IPS-NIHi11 (cell line): Measurements from ENCODE around the gene FAM107B.
"Not testable (repeated sequence)": the region's sequence is repeated elsewhere in the genome, so short reads cannot be mapped to it uniquely, and the experiment has no call there.

Experiments
- DNase-seq: peaks from one replicate; pipeline ENCODE4 v3.0.0; 2012; ENCODE audit warnings: mixed read lengths, low spot score

Gene FAM107B

DNA sequence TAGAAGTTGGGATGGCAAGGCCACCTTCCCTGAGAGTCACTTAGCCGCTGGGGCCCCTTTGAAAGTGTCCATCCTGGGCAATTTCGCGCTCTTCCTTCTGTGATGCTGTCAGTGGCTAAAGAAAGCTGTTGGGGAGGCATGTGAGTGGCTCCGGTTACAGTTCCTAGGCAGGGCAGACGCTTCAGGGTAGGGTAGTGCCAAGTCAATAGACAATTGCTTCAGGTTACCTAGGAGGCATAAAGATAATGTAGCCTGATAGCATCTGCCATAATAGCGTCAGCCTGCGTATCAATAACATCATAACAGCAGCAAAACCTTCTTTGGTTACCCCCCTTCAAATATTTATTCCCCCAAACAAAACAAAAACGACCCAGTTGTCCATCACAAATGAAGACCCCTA, at the start of gene FAM107B:
Gene FAM107B, minus strand, starts transcription at position 101 of the 400 bp plus-strand sequence. CDS start 234 bp downstream, outside the sequence.
- DNase-seq = no peak

DNA sequence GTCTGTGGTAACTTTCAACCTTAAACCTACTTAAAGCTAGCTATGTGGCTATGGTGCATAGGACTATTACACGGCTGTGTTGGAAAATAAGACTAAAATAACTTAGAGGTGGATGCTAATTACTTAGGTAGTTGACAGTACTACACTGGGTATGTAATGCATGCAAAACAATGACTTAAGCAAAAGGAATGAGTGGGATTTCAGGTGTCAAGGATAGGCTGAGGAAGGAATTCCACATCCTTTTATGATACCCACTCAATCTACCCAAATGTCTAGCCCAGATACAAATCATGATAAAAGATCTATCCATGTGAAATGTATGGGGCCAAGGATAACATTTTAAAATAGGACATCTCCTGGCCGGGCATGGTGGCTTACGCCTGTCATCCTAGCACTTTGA, 49.3 kb upstream of the FAM107B start:
- no peak for DNase-seq

DNA sequence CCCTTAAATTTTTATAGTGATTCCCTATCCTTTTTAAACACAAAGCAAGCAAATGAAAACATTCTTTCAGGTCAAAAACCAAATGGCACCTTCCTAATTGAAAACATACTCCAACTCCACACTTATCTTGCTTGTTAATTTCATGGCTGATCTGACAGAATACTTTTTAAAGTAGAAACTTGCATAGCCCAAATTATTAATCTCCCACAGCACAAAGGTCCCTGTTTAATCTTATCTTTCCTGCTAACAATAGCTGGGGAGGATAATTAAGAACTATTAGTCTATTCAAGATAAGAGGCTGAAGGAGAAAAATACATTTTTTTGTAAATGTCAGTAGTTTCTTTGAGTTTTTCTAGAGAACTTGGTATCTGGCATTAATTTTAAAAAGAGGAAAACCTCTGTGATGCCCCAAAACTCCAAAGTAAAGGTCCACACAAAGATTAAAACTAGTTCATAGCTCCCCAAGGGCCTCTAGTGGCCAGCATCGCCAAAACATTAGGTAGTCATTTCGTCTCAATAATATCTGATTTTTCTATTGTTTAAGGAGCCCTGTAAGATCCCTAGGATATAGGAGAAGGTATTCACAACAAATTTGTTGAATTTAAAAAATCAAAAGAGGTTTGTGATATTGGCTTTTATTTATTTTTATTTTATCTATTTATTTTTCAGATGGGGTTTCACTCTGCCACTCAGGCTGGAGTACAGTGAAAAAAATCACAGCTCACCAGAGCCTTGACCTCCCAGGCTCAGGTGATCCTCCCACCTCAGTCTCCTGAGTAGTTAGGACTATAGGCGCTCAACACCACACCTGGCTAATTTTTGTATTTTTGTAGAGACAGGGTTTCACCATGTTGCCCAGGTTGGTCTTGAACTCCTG, 48.4 kb upstream of the FAM107B start:
- peak; percentile 49 for DNase-seq

DNA sequence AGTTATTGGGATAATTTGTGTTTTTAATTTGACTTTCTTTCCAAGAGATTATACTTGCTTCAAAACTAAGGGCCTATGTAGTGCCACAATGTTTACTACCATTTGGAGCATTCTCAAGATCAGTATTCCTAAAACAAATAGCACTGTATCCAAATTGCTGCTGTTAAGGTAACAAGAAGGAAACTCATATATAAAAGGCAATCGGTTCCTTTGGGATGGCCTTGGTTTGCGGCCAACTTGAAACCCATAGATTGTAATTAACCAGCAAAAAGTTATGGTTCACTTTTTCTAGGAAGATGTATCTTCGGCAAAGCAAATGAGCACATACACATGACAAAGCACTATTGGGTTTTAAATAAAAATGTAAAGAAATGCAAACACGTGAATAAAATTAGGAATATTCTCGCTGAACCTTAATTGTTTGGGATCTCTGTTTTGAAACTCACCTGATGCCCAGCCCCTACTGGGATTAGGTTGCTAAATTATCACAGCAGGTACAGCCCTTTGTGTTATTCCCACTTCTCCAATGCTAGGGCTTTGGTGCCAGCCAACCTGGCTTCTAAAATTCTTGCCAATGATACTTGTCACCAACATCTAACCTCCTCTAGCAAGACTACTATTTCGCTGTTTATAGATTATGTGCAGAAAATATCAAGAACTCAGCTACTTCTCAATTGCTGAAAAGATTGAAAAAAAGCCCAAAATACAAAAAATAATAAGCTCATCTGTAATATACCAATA, 47.1 kb upstream of the FAM107B start:
- no peak for DNase-seq

DNA sequence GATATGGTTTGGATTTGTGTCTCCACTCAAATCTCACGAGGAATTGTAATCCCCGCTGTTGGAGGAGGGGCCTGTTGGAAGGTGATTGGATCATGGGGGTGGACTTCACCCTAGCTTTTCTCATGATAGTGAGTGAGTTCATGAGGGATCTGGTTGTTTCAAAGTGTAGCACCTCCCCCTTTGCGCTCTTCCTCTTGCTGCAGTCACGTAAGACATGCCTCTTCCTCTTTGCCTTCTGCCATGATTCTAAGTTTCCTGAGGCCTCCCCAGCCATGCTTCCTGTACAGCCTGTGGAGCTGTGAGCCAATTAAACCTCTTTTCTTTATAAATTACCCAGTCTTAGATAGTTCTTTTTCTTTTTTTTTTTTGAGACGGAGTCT, 46.1 kb upstream of the FAM107B start:
- no peak for DNase-seq

DNA sequence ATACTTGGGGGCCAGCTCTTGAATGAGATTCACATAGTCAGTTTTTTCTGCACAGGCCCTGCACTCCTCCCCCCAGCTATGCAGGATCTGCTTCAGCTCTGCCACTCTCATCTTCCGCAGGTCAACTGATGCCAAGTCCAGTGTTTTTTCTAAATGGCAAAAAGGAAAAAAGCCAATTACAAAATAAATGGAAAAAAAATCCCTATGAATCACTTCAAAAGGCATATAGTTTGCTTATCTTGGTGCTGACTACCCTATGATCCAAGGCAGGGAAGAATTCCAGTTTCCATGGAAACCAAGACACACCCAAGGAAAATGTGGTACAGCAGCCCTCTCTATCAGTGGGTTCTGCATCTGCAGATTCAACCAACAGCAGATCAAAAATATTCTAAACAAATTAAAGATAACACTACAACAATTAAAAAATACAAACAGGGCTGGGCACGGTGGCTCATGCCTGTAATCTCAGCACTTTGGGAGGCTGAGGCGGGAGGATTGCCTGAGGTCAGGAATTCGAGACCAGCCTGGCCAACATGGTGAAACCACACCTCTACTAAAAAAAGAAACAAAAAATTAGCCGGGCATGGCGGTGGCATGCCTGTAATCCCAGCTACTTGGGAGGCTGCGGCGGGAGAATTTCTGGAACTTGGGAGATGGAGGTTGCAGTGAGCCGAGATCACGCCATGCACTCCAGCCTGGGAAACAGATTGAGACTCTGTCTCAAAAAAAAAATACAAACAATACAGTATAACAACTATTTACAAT, 45.5 kb upstream of the FAM107B start:
- no peak for DNase-seq

DNA sequence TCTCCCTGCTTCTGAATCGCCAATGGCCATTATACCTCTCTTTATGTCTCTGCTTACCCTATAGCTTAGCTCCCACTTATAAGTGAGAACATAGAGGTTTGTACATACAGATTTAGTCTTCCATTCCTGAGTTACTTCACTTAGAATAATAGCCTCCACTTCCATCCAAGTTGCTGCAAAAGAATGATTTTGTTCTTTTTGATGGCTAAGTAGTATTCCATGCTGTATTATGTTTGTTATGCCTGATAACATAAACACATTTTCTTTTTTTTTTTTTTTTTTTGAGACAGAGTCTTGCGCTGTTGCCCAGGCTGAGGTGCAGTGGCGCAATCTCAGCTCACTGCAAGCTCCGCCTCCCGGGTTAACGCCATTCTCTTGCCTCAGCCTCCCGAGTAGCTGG, 42.0 kb upstream of the FAM107B start:
- DNase-seq = not testable (repeated sequence)

DNA sequence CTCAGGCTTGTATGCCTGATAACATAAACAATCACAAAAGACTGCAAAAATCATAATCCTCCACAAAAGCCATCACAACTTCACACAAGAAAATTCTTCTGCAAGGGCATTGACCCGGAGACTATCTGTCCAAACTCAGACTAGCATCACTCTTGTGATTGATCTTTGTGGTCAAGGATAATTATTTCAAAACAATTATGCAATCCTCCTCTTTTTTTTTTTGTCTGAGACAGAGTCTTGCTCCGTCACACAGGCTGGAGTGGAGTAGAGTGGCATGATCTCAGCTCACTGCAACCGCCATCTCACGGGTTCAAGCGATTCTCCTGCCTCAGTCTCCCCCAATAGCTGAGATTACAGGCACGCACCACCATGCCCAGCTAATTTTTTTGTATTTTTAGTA, 41.0 kb upstream of the FAM107B start:
- DNase-seq = no peak

DNA sequence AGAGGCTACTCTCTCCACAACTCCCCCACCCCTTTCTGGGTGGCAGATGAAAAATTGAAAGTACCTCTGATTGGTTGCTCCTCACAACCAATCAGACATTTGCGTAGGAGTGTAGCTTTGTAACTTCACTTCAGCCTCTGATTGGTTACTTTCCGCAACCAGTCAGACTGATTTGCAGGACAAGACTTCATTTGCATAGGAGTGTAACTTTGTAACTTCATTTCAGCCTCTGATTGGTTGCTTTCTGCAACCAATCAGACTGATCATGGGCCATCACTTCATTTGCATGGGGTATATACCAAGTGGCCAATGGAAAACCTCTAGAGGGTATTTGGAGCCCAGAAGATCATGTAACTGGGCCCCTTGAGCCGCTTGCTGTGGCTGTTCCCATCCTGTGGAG, 37.6 kb upstream of the FAM107B start:
- peak; percentile 11 for DNase-seq

DNA sequence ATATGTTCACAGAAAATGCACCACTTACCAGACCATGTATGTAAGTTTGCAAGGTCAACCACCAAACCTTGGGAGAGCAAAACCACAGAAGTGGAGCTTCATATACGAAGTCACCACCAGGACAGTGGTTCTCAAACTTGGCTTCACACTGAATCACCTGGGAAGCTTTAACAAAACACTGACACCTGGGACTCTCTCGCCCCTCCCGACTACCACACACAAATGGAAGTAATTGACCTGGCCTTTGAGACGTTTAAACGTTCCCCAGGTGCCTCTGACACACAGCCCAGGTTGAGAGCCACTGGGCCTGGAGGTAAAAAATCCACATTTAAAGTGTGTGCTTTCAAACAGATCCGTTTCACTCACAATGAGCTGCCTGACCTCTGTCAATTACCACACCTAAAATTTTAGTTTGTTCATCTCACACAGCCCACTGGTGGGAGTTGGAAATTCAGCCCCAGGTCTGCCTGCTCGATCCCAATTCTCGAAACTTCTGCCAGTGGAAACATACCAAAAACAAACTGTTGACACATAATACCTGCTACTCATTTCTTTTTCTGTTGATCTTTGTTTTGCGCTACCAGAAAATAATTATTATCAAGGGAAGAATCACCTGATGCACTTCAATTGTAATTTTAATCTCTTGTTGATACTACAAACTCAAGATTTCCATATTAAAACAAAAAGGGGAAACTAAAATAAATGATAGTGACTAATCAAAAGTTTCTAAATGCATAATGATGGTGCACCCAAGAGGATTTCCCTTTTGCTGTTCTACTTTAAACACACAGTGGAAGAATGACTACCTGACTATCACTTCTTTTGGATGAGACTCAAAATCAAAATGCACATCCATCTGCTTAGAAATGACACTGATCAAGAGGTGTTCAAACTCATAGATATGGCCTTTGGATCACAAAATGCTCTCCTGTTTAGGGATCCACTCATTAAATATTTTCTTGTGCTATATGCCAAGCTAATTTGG, 36.6 kb upstream of the FAM107B start:
- no peak for DNase-seq

DNA sequence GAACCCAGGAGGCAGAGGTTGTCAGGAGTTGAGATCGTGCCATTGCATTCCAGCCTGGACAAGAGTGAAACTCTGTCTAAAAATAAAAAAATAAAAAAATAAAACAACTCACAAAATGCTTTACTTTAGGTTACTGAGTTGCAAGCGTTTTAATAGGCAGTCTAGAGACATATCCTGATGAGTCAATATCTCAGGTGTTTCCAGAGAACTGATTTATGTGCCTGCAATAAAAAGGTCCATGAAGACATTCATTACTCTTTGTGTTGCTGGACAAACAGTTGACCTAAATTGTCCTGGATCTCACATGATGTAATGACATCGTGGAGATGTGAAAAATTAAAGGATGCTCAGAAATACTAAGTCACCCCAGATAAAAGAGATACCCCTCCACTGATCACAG, 31.6 kb upstream of the FAM107B start:
- no peak for DNase-seq

DNA sequence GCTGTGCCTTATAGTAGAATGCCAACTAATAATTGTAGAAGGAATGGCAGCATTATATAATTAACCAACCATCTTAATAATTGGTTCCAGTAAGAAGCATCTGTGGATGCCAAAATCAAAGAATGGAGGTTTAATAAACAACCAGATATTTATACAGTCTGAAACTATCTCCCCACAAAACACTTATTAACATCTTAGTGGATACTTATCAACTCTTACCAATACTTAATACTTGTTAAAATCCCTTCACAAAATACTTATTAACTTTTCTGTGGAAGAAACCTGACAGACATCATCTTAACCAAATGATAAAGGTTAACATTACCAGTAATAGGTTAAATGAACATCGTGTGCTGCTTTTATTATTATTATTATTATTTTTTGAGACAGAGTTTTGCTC, 29.1 kb upstream of the FAM107B start:
- no peak for DNase-seq

DNA sequence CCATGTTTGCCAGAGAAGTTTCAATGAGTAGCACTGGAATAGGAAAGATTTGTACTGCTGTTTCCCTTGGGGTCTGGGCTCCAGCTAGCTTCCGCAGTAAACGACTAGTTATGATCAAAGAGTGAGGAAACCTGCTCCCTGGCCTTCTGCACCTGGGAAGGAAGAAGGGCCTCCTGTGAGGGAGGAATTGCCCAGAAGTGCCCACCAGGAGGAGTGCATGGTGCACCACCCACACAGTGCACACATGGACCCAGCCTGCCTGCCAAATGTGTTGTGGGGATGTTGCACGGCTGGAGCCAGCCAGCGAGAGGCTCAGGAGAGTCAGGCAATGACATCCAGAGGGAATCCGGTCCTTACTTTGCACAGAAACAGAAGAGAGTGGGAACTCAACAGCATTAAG, 27.0 kb upstream of the FAM107B start:
- DNase-seq = no peak

DNA sequence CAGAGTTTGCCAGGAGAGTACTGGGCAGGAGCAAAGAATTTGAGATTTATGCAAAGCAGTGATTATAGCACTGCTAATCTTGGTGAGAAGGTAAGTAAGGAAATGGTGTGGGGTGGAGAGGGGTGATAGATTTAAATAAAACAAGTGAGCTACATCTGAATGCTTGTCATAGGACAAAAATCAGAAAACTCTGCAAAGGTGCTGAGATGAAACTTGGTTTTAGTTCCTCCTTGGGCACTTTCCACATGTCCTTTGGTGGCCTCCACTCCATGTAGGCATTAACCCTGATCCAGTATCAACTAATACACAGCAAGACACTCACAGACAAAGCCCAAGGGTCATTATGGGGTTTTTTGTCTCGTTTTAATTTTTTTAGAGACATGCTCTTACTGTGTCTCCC, 25.7 kb upstream of the FAM107B start:
- DNase-seq = no peak

DNA sequence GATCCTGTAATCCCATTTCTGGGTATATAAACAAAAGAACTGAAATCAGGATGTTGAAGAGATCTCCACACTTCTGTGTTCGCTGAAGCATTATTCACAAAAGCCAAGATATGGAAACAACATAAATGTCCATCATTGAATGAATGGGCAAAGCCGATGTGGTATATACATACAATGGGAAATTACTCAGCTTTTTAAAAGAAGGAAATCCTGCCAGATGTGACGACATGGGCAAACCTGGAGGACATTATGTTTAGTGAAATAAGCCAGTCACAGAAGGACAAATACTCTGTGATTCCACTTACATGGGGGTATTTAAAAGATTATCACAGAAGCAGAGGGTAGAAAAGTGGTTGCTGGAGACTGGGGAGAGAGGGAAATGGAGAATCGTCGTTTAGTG, 23.9 kb upstream of the FAM107B start:
- DNase-seq = no peak

DNA sequence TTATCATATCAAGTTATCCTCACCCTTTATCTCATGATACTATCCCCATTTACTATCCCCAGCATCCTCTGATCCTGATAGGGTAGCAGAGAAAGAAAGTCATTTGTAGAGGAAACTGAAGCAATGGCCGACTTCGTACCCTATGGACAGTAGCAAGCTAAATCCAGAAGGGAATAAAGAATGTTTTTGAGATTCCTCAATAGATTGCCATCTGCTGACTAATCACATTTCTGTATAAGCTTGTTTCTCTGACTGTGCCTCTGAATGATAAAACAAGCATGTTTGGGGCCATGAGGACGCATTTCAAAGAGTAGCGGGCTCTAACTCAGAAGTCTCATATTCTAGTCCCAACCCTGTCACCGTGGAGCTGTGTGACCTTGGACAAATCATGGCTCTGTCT, 13.2 kb upstream of the FAM107B start:
- DNase-seq = no peak

DNA sequence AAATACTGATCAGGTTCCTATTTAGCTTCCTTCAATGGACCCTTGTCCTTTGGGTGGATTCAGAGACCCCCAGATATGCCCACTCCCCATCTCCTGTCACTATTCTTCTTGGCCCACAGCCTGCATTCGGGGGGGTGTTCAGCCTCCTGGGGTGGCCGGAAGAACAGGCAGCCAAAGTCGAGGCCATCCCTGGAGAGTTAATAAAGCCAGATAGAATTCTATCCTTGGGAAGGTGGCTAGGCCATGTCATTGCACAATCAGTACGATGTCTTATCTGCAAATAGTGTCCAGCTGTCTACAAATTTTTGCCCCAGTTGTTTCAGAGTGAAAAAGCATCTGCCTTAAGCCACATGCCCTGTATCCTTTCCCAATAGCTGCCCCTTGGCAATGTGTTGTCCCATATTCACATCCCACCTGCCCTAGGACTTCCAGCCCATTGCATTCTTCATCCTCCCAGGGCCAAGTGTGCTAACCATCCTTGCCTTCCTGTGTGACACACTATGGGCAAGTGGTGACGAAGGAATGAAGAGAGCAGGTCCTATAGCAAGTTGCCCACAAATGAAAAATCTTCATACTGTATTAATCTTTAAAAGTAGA, 9.9 kb upstream of the FAM107B start:
- DNase-seq = no peak

DNA sequence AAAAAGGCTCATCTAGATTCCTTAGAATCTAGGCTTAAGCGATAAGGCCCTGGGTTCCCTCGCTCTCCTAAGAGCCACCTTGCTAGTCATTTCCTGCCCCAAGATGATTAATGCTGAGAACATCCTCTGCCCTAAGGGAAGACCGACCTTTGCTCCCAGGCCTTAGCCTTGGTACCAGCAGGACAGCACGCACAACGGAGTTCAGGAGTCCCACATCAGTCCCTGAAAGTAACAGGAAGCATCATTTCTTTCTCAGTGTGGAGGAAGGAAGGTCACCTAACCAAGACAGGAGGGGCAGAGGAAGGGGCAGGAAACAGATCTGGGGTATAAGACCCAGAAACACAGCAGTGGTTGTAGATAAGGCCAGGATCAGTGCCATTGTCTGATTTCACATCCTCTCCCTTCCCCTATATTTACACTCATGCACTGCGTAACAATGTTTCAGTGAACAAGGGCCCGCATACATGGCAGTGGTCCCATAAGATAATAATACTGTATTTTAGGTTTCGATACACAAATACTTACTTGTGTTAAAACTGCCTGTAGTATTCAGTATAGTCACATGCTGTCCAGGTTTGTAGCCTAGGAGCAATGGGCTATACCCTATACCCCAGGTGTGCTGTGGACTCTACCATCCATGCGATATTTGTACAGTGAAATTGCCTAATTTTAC, 8.1 kb upstream of the FAM107B start:
- DNase-seq = no peak

DNA sequence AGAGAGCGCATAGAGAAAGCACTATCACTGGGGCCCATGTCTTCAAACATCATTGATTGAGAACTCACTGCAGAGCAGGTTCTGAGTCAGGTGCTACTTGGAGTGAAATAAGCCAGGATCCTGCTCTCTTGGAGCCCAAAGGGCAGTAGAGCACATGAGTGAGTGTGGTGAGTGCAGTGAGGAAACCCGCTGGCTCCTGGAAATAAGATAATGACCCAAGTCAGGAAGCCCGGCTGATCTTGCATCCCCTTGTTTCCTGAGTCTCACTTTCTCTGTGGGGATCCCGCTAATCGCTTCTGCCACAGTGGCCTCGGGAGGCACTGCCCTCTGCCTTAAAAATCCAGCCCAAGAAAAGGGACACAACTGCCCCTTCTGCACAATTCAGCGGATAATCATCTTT, 7.1 kb upstream of the FAM107B start:
- no peak for DNase-seq

DNA sequence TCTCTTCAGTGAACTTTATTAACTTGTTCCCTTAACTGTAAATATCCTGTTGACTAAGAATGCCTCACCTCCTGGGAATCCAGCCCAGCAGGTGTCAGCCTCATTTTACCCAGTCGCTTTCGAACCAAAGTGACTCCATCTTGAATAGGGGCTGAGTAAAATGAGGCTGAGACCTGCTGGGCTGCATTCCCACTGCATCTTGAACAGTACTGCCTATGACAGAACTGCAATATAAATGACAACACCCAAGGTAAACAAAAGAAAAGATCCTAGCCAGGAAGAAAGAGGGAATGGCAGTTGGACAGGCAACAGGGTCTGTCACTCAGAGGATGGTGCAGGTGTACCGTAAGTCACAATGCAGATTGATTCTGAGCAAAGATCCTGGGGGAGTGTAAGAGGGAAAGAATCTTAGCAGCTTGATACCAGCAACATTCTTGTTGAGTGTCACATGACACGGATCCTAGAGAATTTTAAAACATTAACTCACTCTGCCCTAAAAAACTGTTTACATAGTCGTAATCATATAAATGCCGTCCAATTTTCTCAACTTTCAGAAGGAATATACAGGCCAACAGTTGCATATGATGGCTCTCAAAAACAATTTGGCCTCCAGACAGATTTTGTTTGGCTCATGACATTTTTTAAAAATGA, 4.4 kb upstream of the FAM107B start:
- DNase-seq = no peak
